ENCODE results near the gene FAM219B.

- TF ChIP-seq USF2 (IDR thresholded peaks at IDR 0.05; ENCODE audit: low read length) (no peak), ATF2 (IDR thresholded peaks at IDR 0.05; ENCODE audit: low read length) (no peak), CTCF (IDR thresholded peaks at IDR 0.05; ENCODE audit: control extremely low read depth in 1 of 3, insufficient read depth in 1 of 3, low read depth in 1 of 3, low read length in 3 of 3) (no peak), EZH2 (IDR thresholded peaks at IDR 0.05; ENCODE audit: low read depth, low read length, severe bottlenecking) (no peak), TAF1 (IDR thresholded peaks at IDR 0.05; ENCODE audit: low read depth, low read length) (no peak)
These were observed 26.9 kb upstream of the FAM219B start for GRCh38 chr15:74933573-74933972.

Data from H1 (cell line).